ENCODE results near the gene GIN1.
"Not testable (repeated sequence)": the region's sequence is repeated elsewhere in the genome, so short reads cannot be mapped to it uniquely, and the experiment has no call there.

Gene GIN1

DNA sequence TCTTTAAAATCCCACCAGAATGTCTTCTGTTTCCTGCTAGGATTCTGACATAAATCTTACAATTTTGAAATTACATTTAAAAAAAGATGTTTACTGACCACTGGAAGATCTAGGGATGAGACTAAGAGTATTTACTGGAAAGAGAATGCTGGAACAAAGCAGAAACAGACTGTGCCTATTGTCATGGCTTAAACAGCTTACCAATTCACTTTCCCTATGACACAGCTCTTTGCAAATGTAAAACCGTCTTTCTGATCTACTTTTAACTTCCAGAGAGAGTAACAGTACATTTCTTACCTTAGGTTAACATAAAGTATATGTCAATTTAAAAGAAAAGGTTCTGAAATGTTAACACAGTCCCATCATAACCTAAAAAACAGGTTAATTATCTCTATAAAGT is 10.7 kb downstream of the GIN1 start:
- no peak for DNase-seq

DNA sequence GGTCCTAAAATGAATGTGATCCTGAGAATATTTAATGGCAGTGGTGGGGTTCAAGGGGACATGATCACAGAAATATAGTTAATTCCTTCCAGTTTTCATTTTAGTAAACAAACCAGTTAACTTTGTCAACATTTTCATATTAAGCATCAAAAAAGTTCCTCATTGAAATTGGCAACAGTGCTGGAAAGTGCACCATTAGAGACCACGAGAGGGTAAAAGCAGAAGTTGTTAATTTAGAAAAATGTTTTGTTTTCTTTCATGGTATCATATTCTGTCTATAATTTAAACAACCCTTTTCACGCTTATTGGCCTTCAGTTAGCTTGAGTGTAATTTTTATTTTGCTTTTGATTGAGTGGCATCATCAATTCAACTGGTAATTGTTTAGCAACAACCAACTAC is 11.9 kb downstream of the GIN1 start:
- no peak for DNase-seq

- DNase-seq = no peak
Observed at GRCh38 chr5:103102234-103102633, 17.7 kb downstream of the GIN1 start.

- no peak for DNase-seq
Observed at GRCh38 chr5:103101079-103101750, 18.7 kb downstream of the GIN1 start.

DNA sequence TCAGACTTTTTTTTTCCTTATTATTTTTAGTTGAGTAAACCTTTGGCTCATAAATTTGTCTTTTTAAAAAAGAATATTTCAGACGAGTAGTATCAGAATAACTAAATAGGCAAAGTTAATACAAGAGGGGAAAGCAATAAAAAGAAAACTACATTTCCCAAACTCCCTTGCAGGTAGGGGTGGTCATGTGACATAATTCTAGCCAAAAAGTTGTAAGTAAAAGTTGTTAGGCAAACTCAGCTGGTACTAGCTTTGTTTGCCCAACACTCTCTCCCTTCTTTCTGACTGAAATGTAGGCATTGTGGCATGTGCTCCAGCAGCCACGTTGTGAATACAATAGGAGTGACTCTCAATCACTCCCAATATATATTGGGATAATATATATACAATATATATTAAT is 20.9 kb downstream of the GIN1 start:
- no peak for DNase-seq

- no peak for DNase-seq
Observed at GRCh38 chr5:103094737-103095136, 25.2 kb downstream of the GIN1 start.

DNA sequence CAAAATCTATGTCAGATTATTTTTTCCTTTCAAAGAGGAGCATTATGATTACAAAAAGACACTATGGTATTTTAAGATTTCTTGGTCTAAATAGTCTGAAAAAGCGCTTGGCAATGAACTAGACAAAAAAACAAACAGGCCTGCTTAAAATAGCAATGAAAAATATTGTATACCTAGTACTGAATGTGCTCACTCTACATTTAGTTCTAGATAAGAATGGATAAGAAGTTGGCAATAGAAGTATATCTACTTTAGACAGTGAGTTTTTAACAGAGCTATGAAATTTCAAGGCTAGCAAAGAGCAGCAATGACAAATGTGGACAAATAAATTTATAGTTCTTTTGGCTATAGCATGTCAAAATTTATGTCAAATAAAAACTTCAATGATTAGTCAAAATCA is 26.2 kb downstream of the GIN1 start:
- no peak for DNase-seq

- no peak for DNase-seq
Observed at GRCh38 chr5:103092676-103093075, 27.3 kb downstream of the GIN1 start.

DNA sequence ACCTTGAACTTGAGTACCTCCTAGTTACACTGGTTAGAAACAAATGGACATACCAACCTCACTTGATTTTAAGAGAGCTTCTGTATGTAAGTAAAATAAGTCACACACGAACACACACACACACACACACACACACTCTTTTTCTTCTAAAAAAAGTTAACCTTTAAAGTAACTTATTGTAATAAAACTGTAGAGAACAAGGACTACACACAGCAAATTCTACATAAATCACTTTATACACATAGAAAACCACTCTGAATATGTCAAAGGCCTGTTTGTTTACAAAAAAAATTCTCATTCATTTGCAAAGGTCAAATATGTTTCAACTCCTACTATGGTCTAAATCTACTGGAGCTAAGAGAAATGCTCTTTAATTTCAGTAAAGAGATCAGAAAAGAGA is 29.1 kb downstream of the GIN1 start:
- no peak for DNase-seq

DNA sequence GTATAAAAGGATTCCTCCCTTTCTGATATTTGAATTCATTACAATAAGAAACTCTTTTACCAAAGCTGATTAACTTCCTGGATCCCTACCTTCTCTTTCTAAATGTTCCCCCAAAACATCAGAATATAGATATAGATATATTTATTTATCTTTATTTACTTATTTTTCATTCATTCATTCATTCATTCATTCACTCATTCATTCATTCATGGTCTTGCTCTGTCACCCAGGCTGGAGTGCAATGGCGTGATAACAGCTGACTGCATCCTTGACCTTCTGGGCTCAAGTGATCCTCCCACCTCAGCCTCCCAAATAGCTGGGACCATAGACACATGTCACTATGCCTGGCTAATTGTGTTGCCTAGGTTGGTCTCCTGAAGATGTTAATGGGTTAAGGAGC is 30.7 kb downstream of the GIN1 start:
- DNase-seq = no peak

DNA sequence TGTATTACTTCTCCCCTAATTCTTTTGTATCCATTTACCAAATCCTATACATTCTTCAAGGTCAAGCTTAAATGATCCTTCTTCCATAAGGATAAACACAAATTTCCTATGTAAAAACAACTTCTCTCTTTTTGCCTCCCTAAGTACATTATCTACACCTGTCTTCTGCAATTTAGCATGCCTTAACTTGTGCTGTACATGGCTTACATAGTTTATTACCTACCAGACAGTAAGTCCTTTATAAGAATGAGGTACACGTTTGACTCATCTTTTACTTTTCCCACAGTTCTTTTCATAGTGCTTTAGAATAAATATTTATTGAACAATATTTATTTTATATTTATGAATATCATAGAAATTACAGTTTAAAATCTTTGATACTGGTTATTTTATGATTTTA is 33.4 kb downstream of the GIN1 start:
- no peak for DNase-seq

- no peak for DNase-seq
Observed at GRCh38 chr5:103079796-103080195, 40.1 kb downstream of the GIN1 start.

- DNase-seq = no peak
Observed at GRCh38 chr5:103075442-103075841, 44.5 kb downstream of the GIN1 start.

DNA sequence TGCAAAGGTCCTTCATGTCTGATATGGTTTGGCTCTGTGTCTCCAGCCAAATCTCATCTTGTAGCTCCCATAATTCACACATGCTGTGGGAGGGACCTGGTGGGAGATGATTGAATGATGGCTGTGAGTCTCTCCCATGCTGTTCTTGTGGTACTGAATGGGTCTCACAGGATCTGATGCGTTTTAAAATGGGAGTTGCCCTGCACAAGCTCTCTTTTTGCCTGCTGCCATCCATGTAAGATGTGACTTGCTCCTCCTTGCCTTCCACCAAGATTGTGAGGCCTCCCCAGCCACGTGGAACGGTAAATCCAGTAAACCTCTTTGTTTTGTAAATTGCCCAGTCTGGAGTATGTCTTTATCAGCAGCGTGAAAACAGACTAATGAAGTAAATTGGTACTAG is 46.4 kb downstream of the GIN1 start:
- not testable (repeated sequence) for DNase-seq

- DNase-seq = no peak
Observed at GRCh38 chr5:103066326-103066725, 53.6 kb downstream of the GIN1 start.

DNA sequence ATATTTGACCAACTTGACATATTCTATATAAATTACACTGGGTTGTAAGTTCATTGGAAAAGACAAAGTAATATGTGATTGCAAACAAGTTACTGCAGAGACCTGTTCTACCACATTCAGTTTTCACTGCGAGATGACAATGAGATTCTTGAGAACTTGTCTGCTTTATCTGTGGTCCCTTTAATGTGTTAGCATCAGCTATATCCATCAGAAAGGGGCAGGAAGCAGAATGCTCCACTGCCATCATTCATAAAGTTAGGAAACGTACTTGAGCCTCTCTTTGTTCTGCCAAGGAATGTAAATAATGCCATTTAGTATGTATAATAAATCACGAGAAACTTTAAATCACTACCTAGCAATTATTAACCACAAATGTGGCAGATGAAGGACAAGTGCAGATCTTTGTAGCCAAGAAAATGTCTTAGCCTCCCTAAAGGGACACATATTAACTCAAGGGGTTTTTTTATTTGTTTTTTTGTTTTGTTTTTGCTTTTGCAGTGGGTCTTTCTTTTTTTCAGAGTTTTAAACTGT is 59.4 kb downstream of the GIN1 start:
- DNase-seq = no peak

GRCh38 chr5:103059525-103059924 is 60.4 kb downstream of the GIN1 start:
- no peak for DNase-seq

DNA sequence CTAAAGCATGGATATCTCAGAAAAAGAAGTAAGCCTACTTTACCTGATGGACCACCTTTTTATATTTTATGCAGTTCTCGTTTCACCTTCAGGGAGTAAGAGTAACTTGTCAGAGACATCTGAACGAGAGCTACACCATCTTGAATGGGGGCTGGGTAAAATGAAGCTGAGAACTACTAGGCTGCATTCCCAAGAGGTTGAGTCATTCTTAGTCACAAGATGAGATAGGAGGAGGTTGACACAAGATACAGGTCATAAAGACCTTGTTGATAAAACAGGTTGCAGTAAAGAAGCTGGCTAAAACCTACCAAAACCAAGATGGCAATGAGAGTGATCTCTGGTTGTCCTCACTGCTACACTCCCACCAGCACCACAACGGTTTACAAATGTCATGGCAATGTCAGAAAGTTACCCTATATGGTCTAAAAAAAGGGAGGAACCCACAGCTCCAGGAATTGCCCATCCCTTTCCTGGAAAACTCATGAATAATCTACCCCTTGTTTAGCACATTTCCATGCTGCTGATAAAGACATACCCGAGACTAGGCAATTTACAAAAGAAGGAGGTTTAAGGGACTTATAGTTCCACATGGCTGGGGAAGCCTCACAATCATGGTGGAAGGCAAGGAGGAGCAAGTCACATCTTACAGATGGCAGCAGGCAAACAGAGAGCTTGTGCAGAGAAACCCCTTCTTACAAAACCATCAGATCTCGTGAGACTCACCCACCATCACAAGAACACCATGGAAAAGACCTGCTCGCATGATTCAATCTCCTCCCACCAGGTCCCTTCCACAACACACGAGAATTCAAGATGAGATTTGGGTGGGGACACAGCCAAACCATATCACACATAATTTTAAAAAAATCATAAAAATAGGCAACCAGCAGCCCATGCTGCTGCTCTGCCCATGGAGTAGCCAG is 62.5 kb downstream of the GIN1 start:
- no peak for DNase-seq

GRCh38 chr5:103046706-103047105 is 73.2 kb downstream of the GIN1 start:
- DNase-seq = not testable (repeated sequence)

DNA sequence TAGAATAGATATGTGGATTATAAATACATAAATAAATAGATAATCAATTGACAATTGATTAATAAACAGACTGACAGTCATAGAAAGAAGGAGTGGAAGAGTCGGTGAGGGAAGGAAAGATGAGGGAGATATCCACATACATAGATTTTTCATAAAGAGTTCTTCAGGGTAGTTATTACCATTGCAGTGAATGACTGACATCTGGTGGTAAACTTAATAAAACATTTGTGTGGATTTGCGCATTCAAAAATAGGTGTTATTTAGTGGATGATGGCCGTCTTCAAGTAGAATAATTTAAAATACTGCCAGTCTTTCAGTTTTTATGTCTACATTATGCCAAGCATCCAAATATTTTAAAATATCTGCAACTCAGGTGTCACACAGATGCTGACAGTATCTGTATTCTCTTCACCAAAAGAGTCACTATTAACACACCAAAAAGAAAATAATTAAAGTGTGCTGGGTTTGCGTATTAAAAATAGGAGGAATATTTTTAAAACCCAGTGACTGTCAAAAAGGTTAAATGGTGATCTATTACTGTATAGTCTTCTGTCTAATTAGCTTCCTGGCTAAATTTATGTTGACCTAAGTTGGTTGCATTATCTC is 78.8 kb downstream of the GIN1 start:
- DNase-seq = no peak

DNA sequence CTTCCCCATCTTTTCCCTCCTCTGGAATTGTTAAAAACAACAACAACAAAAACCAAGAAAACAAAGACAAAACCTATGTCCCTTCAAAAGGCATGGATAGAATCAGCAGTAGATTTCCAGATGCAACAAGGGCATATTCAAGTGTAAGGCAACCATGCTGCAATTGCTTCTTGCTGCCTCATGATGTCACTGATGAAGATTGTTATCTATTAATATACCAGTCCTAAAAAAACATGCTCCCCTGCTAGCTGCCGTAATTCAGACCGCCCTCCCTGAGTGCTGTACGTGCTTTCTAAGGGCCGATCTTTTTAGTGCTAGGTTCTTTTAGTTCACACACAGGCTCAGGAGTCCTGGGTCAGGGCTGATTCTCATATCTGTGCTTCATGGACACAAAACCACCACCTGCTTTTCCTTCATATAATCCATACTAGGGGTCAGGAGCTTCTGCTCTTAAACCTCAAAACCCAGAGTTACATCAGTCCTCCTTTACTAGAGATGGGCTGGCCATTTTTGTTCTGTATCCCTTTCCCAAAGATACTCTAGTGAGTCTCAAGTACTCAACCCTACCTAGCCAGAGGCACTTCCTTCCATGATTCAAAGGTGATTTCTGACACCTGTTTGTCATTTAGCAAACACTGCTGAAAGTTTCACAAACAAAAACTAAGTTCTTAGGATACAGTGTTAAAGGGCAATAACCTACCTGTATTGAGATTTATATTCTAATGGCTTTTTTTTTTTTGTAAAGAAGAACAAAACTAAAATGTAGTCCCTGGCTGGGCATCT is 82.1 kb downstream of the GIN1 start:
- no peak for DNase-seq

- no peak for DNase-seq
Observed at GRCh38 chr5:103036601-103037000, 83.3 kb downstream of the GIN1 start.

Data from activated effector memory CD4-positive, alpha-beta T cell treated with anti-CD3 and anti-CD28 coated beads, Interleukin-2, amount 50 U/mL, for 16 hours (primary cell).